Cerebellar cortex (tissue), 1 donor: ENCODE data around the gene FCN1.

ENCODE experiments used
- DNase-seq: peaks from one replicate; pipeline ENCODE4 v3.0.0-alpha.2; 2015; ENCODE audit warnings: low spot score

Gene FCN1

DNA sequence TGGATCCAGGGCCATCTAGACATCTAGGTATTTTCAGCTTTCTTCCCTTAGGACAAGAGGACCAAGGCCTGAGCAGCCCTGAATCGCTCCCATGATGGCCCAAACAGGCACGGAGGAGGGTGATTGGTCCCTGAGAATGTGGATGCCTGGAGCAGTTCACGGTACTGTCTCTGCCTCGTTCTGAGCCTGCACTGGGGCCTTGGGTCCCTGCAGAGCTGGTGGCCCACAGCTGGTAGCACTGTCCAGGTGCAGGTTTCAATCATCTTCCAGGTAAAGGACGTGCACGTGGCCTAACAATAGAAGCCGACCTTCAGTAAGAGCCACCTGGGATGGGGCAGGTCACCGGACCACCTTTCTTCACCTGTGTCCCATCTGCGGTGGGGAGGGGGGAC is 19.4 kb upstream of the FCN1 start:
- DNase-seq: no peak

DNA sequence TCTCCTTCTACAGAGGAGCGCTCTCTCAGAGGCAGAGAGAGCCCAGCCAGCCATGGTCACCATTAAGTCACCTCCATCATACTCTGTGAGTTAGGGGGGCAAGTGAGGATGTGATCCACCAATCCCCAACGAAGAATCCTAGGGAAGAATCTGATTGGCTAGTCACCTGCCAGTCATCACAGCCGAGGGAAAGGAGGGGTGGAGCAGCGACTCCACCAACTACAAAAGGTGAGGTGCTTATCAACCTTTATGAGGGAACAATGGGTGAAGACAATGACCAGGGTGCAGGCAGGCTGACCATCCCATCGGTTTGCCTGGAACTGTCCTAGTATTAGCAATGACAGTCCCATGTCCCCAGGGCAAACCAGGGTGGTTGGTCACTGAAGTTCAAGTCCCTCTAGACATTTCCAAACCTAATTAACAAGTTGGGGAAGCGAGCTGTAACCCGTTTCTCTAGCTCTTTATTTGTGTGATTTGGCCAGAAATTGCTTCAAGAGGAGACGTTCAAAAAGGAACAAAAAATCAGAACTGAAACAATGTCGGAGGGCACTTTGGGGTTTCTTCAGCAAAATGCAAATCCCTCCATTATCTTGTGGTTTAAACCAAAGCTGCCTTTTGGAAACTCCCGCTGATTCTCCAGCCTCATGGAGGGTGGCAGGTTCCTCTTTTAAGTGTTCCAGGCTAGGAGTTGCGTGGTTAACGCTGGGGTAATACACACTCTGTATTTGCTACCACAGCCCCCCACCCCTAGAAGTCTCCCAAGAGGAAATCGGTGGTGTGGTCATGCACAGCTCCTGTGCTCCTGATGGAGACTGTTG is 18.8 kb upstream of the FCN1 start:
- no peak for DNase-seq

DNA sequence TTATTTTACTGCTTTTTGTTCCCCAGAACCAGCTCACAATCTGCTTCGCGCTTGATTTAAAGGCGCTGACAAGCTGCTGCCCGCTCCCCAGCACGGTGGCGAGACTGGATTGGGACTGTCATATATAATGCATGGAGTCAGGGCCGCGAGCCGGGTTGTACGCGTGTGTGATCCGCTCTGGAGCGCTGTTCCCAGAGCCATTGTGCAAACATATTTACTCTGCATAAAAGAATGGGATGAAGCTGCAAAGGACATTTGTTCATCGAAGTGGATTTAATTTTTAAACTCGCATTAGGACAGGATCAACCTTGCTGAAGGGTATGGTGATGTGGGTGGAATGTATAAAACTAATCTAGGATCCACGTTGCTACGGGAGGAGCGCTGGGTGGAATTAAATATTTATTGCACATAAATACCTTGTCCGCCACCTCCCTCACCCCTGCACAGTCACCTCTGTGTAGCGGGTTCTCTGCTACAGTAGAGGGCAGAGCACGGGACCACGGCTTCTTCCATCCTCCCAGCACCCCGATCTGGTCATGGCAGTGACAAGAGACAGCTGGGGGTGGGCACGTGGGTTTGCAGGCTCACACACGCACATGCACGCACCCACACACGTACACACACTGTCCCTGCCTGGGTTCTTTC is 18.1 kb upstream of the FCN1 start:
- no peak for DNase-seq

DNA sequence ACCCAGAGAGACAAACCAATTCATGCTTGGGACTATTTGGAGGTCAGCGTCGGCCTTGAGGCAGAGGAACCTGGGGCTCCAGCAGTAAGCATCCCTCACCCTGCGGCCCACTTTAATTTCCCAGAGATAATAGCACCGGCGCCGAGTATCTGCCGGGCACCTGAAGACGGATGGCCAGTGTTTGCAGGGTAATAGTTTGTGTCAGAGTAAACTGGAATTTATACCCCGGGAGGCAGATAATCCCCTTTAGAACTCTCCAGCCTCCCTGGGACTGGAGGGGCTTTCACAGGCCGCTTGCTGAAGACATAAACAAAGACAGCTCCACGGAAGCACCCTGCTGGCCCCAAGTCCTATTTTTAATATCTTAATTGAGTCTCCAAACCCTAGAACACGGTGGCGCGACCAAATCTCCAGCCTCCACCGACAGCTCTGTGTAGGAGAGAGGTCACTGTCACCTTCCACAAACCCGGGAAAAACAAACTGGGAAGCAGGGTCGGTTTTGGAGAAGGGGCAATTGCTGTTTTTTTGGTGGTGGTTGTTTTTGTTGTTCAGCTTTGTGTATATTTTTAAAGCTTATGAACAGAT is 17.4 kb upstream of the FCN1 start:
- DNase-seq: no peak

DNA sequence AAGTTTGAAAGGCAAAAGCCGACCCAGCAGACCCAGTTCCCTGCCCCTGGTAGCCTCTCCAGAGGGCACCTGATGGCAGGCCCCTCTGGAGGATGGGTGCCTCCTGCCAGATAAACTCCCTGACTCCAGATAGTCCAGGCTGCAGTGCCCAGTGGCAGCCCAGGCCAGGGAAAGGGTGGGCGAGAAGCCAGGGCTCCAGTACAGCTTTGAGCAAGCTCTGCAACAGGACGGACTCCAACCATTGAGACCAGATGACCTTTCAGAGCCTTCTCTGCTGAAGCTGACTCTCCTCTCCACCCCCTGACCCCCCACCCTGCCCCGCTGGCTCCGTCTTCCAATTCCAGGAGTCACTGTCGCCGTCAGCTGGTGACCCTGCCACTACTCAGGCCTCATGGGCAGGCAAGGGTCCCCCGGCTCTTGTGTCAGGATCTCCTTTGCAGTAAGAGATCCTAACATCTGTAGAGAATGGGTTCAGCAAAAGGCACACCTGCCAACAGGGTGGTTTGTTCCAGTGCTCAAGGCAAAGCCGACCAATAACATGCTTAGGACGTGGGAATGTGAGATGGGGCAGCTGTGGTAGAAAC is 15.5 kb upstream of the FCN1 start:
- DNase-seq: no peak

DNA sequence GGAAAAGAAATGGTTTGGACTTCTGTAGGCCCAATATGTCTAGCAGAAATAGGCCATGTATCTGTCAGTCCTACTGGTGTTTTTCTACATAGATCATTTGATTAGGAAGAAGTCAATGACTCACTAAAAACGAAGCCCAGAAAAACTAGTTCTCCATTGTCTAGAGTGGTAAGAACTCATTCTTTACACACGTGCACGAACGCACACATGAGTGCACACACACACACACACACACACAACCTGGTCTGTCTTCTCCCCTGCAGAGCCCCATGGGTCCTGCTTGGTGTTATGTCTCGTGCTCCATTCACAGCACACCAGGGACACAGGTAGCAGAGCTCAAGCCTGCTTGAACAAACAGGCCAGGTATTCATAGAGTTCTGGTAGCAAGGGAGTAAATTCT is 14.9 kb upstream of the FCN1 start:
- no peak for DNase-seq

DNA sequence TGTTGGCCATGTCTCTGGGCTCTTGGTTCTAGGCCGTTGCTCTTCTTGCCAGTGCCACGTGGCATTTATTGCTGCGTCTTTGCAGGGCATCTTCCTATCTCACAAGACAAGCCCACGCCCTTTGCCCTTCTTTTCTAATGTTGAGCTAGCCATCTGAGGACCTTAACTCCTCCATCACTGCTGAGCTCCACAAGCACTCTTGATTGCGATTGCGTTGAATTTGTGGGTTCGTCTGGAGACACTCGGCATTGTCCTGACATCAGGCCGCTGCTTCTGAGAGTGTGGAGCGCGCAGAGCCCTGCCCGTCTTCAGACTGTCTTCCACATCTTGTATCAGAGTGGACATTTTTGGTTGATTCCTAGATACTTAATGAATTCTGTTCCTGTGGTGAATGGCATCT is 14.5 kb upstream of the FCN1 start:
- no peak for DNase-seq

DNA sequence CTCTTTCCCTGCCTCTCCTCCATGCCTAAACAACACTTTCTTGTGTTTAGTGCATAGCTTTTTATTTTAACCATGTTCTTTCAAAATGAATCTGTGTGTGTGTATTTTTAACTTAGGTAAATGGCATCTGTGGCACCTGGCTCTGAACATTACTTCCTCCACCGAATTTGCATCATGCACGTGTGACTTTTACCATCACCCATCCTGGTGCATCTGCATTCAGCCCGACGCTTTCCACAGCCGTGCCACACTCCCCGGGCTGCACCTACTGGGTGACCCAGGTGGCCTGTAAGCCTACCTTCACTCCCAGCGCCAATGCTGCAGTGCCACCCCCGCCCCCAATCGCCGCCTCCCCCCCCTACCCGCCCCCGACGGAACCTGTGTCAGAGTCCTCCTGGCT is 12.7 kb upstream of the FCN1 start:
- no peak for DNase-seq

DNA sequence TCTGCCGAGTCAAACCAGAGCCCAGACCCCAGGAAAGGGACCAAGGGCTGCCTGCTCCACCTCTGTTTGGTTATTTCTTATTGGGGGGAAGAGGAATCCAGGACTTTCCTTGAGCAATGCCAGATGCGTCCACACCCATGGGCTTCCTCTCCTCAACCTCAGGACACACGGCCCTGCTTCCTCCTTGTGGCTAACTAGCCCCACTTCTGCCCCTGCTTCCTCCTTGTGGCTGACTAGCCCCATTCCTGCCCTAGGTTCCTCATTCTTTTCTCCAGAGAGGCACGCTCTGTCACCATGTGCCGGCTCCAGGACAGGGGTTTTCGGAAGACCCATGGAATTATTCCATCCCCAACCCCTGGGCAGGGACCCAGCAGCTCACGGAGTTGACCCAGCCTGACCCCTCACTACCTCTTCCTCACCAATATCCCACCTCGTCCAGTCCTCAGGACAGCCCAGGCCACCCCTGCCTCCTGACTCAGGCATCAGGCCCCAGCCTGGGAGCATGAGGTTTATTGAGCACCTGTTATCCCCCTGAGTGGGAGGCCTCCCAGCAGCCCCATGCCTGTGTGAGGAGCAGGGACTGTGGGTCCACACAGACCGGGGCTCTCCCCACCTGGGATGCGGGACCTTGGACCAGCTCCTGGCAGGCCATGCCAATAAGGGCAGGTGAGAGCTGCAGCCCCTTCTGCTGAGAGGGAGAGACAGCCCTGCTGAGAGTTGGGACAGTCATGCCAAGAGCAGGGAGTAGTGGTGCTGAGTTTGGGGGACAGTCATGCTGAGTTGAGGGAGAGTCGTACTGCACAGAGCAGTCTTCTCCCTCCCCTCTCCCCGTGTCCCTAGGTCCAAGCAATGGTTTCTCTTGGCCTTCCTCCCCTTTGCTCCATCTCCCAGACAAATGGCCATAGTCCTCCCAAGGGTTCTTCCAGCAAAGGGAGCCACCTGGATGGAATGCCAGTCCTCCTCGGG is 11.8 kb upstream of the FCN1 start:
- no peak for DNase-seq

DNA sequence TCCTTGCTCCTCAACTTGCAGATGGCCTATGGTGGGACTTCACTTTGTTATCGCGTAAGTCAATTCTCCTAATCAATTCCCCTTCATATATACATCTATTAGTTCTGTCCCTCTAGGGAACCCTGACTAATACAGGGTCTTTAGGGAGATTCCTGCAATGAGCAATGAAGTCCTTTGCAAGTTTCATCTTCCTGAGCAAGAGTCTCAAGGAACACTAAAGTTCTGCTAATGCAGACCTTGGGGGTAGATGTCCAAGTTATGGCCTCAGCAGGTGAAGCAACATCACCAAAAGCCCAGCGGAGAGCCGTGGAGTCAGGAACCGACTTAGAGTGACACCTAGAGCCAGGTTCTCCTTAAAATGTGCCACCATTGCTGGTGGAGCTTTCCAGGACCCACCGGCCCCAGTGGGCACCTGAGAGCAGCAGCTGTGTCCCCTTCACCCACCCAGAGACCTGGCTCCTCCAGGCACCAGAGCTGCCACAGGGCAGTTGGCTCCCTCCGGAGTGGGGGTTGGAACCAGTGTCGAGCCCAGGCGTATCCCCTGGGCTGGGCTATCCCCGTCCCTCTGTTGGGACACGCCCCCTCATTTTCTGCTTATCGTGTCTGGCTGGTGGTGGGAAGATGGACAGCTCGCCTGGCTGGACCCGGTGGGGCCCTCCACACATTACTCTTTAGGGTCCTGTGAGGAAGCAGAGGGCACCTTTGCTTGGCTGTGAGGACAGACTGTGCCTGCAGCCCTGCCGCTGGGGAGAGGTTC is 10.9 kb upstream of the FCN1 start:
- no peak for DNase-seq

DNA sequence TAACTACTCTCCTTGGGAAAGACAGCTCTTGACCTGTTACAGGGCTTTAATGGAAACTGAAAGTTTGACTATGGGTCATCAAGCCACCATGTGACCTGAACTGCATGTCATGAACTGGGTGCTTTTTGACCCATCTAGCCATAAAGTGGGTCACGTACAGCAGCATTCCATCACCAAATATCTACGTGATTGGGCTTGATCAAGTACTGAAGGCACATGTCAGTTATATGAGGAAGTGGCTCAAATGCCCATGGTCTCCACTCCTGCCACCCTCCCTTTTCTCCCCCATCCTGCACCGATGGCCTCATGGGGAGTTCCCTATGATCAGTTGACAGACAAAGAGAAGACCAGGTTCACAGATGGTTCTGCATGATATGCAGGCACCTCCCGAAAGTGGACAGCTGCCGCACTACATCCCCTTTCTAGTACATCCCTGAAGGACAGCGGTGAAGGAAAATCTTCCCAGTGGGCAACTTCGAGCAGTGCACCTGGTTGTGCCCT is 7.3 kb upstream of the FCN1 start:
- no peak for DNase-seq

DNA sequence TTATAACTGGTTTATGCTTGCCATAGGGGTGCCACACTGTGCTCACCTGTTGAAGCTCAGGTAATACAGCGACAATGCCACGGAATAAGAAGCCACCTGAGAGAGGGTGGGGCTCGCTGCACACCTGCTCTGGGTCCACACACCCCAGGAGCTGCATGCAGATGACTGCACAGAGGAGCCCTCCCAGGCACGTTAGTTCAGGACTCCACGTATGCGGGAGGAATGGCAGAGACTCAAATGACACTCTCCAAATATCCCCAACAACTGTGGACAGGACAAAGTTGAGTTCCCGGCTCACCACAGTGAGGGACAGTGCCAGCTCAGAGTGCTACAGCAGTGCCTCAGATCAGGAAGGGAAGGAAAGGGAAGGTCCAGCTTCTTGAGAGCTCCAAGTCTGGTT is 5.8 kb upstream of the FCN1 start:
- no peak for DNase-seq

DNA sequence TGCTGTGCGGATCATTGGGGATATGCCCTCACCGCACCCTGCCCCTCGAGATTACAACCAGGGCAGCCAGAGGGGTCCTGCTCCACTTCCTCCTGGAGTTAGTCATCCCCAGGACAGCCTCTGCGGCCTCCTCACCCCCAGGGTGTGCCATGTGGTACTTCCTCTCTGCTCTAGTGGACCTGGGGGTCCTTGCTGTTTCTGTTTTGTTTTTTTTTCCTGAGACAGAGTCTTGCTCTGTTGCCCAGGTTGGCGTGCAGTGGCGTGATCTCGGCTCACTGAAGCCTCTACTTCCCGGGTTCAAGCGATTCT is 5.2 kb upstream of the FCN1 start:
- DNase-seq: no peak

DNA sequence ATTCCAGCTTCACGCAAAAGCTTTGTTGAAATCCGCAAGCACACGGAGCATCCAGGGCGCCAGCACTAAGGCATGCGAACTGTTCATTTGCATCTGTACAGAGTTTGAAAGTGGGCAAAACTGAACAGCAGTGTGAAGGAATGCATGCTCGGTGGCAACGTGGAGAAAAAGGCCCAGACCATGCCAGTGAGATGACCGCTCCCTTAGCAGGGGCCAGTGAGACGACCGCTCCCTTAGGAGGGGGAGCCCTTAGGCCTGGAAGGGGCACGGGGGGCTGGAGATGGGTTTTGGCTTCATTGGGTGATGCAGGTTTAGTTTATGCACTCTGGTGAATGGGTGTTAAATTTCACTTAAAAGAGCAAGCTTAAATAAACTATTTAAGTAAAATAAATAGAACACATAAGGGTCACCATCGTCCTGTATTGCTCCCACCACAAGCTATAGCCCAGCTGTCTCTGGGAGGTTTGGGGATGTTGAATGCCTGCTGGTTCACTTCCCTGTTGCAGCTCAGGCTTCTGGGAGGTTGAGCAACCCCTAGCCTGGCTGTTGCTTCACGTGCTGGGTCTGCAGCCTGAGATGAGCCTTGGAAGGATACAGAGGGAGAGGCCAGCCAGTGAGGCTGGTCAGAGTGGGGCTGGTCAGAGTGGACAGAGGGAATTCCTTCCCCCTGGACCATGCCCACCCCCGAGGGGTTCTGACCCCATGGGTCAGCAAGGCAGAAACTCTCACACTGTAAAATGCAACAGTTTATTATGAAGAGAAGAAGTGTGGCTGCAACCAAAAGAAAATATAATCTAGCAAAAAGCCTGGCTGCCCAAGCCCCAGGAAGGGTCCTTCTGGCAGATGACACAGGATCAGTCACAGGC is 4.6 kb upstream of the FCN1 start:
- no peak for DNase-seq

DNA sequence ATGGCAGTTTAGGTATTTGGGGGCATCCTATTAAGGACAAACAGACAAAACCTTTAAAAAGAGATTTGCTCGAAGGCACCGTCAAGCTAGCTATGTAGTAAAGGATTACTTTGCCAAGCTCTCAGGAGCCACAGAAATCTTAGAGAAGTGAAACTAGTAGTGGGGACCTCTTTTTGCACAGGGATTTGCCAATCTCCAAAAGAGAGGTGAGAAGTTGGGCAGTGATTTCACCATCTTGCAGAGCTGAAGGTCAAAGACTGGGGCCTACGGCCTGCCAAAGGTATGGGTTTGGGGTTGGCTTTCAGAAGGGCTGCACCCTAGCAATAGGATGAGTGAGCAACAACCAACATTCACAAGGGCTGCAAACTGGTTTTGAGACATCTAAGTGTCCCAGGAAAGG is 1.6 kb upstream of the FCN1 start:
- no peak for DNase-seq

DNA sequence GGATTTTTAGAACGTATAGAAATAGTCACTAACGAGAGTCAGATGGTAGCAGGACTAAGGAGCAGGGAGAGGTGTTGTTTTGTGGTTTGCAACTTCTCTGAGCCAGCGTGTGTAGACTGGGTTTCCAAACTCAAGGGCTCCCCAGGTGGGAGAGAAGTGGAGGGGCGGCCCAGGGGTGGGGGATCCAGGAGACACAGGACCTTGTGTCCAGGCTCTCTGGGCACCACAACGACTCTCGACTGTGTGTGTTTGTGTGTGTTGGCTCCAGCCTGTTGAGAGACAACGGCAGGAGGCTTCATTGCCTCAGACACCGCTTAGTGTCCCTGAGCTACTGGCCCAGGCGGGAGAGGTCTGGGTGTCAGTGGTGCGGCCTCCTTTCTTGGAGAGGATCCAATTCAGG is 934 bp upstream of the FCN1 start:
- no peak for DNase-seq

DNA sequence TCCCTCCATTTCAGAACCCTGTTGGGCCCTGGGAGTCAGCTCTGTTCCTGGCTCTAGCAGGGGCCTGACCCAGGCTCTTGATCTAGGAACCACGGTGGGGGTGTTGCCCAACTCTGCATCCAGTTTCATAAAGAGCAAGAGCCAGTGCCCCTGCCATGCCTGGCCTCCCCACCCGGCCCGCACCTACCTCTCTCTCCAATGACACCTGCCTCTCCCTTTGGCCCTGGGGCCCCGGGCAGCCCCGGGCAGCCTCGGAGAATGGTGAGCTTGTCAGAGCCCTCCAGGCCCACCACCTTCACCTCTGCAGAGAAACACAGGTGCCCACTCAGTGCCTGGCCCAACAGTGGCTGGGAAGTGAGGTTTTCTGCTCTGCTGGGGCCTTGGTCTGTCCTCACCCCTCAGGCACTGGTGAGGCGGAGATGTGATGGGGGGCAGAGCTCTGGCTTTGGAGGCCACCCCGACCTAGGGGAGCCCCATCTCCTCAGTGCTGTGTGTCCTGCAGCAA is 1.5 kb downstream of the FCN1 start:
- DNase-seq: no peak

DNA sequence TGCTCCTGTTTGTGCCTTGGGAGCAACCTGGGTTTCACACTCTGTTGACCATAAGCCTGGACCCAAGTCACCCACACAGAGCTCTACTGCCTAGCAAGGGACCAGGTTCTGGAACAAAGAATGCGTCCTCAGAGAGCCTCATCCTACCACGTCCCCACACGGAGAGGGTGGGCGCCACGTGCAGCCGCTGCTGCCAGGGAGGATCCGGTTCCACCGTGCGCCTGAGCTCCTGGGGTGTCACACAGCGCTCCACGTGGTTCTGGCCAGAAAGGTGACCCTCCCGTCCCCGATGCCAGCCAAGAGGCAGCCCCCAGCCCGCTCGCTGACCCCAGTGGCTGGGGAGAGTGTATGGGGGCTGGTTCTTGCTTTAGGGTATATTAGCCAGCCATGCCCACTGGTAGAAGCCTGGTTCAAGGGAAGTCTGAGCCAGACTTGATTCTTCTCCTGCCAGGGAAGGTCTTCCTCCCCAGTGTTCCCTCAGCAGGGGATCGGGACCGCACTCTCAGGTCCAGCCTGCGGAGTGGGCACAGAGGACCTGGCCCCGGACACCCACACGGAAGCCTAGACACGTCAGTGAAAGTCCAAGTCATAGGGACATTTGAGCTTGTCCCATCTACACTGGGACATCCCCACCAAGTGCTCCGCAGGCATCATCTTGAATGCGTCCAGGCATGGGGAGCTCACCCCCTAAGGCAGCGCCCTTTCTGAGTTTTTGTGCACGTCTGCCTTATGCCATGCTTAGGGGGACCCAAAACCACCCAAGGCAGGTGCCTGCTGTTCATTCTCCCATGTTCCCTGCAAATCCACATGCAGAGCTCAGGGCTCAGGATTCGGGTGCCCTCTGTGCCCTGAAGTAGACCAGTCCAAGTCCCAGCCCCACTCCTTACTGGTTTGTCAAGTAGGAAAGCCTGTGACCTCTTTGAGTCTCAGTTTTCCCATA is 2.4 kb downstream of the FCN1 start:
- no peak for DNase-seq

DNA sequence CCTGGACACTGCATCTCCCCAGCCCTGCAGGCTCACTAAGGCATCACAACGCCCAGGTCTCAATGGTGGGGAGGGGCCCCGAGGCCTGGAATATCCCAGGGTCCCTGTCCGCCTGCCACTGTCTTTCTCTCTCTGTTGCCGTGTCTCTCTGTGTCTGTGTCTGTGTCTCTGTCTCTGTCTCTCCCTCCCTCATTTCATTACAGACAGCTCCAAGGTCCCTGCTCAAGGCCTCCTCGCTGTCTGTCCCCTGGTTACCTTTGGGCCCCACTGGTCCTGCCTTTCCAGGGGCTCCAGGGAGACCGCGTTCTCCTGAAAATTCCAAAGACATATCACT is 3.2 kb downstream of the FCN1 start:
- no peak for DNase-seq
